Sigmoid colon (tissue), 7 donors: ENCODE measurements around the gene FAM120B. TPM values are rescaled to one million over a fixed set of nuclear protein-coding genes. Genes with fewer than 3 reads are reported as not detected.

Source experiments
- DNase-seq: peaks from one replicate; pipeline ENCODE4 v3.0.0-alpha.2; 2019
- H3K27ac ChIP-seq, 4 donors: fragments of 200-600 bp; sonication (generic); one replicate each; pipeline ENCODE4 v1.5.1; 2016 to 2019; ENCODE audit warnings: mild to moderate bottlenecking in 1 of 4
- H3K27me3 ChIP-seq, 3 donors: fragments of 200-600 bp; sonication (generic); one replicate each; pipeline ENCODE4 v1.5.1; 2019; ENCODE audit warnings: mild to moderate bottlenecking in 1 of 3
- H3K36me3 ChIP-seq, 4 donors: fragments of 200-600 bp; sonication (generic); one replicate each; pipeline ENCODE4 v1.5.1; 2016 to 2019
- H3K4me1 ChIP-seq, 4 donors: fragments of 200-600 bp; sonication (generic); one replicate each; pipeline ENCODE4 v1.5.1; 2017 to 2019
- H3K4me3 ChIP-seq, 4 donors: fragments of 200-600 bp; sonication (generic); one replicate each; pipeline ENCODE4 v1.5.1; 2017 to 2019; ENCODE audit warnings: mild to moderate bottlenecking in 2 of 4, moderate library complexity in 1 of 4
- H3K9me3 ChIP-seq, 4 donors: fragments of 200-600 bp in 3 of 4; sonication (generic) in 3 of 4; one replicate each; pipeline versions ENCODE4 v1.5.1 to v1.6.1; 2013 to 2019
- CTCF ChIP-seq, 4 experiments: fragments of 450-650 bp in 3 of 4; fragments of 200-600 bp in 1 of 4; IDR thresholded peaks; one replicate each; pipeline ENCODE4 v1.5.1; 2016 to 2019; ENCODE audit warnings: antibody characterized with exemption in 4 of 4, mild to moderate bottlenecking in 3 of 4, moderate library complexity in 2 of 4
- EP300 ChIP-seq, 4 donors: sonication (generic); formaldehyde crosslinking; IDR thresholded peaks; one replicate each; pipeline ENCODE4 v1.6.1; 2017; ENCODE audit warnings: antibody characterized with exemption in 4 of 4
- POLR2A ChIP-seq, 2 donors: fragments of 450-650 bp; IDR thresholded peaks; one replicate each; pipeline ENCODE4 v1.6.1; 2016; ENCODE audit warnings: antibody characterized with exemption in 2 of 2, mild to moderate bottlenecking in 2 of 2, moderate library complexity in 2 of 2
- POLR2AphosphoS5 ChIP-seq, 4 donors: sonication (generic); formaldehyde crosslinking; IDR thresholded peaks; one replicate each; pipeline ENCODE4 v1.6.1; 2017; ENCODE audit warnings: antibody characterized with exemption in 4 of 4
- WGBS, 2 donors: extraction: QIAGEN DNeasy Blood & Tissue Kit; methylation state at CpG; one replicate each; pipeline ENCODE4 v1.1.7; 2013; 5-methylcytosine and 5-hydroxymethylcytosine counted together
- intact Hi-C: fragments of 100-400 bp; cut with DNase I; formaldehyde crosslinking; loops from one replicate; pipeline ENCODE4 v1.15.1; 2023
- polyA plus RNA-seq, 3 donors: library from polyadenylated mRNA; stranded (reverse); fragments of 200-250 nt; gene quantifications; one replicate each; pipeline ENCODE4 v1.2.3, GENCODE V29; 2013
- total RNA-seq, 4 donors: library from RNA; depleted of rRNA; stranded (reverse); fragments of >200 nt; gene quantifications; one replicate each; pipeline ENCODE4 v1.1.0, GENCODE V29; 2016
- donor health status: healthy with polysubstance abuse.
- donor health status: Bipolar disorder and iron deficiency.
- donor health status: healthy.

FAM120B gene
- total RNA-seq (10 to 100 TPM; 29.6 to 55.0 (median 45.7) TPM), polyA plus RNA-seq (10 to 100 TPM in 1 of 3 donors, 1 to 10 TPM in 2; 5.5 to 12.1 (median 9.0) TPM)

GRCh38 chr6:170306324-170307079 lies at the start of gene FAM120B:
TSS of gene FAM120B (plus strand) at chr6:170306758. CDS start at chr6:170317391, 10,633 bp downstream.
- Histone ChIP-seq H3K4me3 (peak within 1 kb of the TSS; percentile 82 to 90 (median 88)), H3K27me3 (no peaks in the 10 kb centered on the region), H3K27ac (peak within 1 kb of the TSS; percentile 85 to 89 (median 86)), H3K4me1 (peaks cover 0 to 42% (median 28%) of the 10 kb centered on the region in 4 donors), H3K9me3 (no peaks in the 10 kb centered on the region), H3K36me3 (no peaks in the 10 kb centered on the region)
- TF ChIP-seq CTCF (IDR thresholded peaks at IDR 0.05) (no peak), EP300 (IDR thresholded peaks at IDR 0.05) (no peak), POLR2AphosphoS5 (IDR thresholded peaks at IDR 0.05) (peak; percentile 90 to 96 (median 94)), POLR2A (IDR thresholded peaks at IDR 0.05) (peak; percentile 51 to 76)
- intact Hi-C loops: loop anchor here (5.0 to 10.0 kb wide), 2 partner anchors 246 to 282 kb away; partner anchors contain the start of genes PSMB1 and TBP
- 0% methylated on average over 97 of the region's 97 CpGs for WGBS, 2 donors
- DNase-seq: peak; percentile 98

- no peaks in the 10 kb centered on the region for H3K4me1 ChIP-seq
- TF ChIP-seq CTCF (IDR thresholded peaks at IDR 0.05): no peak
- TF ChIP-seq POLR2A (IDR thresholded peaks at IDR 0.05): no peak
- no peak for TF ChIP-seq EP300 (IDR thresholded peaks at IDR 0.05)
- TF ChIP-seq POLR2AphosphoS5 (IDR thresholded peaks at IDR 0.05): no peak
- intact Hi-C loops: no loop called here
- 73 to 86% methylated on average over 4 of the region's 4 CpGs for WGBS, 2 donors
- no peaks in the 10 kb centered on the region for H3K9me3 ChIP-seq
- H3K36me3 ChIP-seq: no peaks in the 10 kb centered on the region
- DNase-seq: peak; percentile 12
- H3K27me3 ChIP-seq: peaks cover 0 to 7% (median under 1%) of the 10 kb centered on the region in 3 donors
- no peak overlapping the region for H3K4me3 ChIP-seq
- no peak overlapping the region for H3K27ac ChIP-seq
Measured at GRCh38 chr6:170257376-170257775, 49.2 kb upstream of the FAM120B start.

- TF ChIP-seq CTCF (IDR thresholded peaks at IDR 0.05) (no peak), EP300 (IDR thresholded peaks at IDR 0.05) (no peak), POLR2AphosphoS5 (IDR thresholded peaks at IDR 0.05) (no peak), POLR2A (IDR thresholded peaks at IDR 0.05) (no peak)
- H3K27me3 ChIP-seq: peaks cover 0 to 8% (median 3%) of the 10 kb centered on the region in 3 donors
- H3K27ac ChIP-seq: no peak overlapping the region
- intact Hi-C loops: no loop called here
- H3K4me3 ChIP-seq: no peak overlapping the region
- no peaks in the 10 kb centered on the region for H3K9me3 ChIP-seq
- DNase-seq: peak; percentile 60
- H3K4me1 ChIP-seq: no peaks in the 10 kb centered on the region
- no peaks in the 10 kb centered on the region for H3K36me3 ChIP-seq
- 78 to 84% methylated on average over 6 of the region's 6 CpGs for WGBS, 2 donors
Measured at GRCh38 chr6:170258407-170258806, 48.2 kb upstream of the FAM120B start.

- no peaks in the 10 kb centered on the region for H3K4me1 ChIP-seq
- intact Hi-C loops: no loop called here
- H3K27ac ChIP-seq: no peak overlapping the region
- 83% methylated on average over 5 of the region's 5 CpGs for WGBS, 2 donors
- TF ChIP-seq POLR2AphosphoS5 (IDR thresholded peaks at IDR 0.05): no peak
- no peak for TF ChIP-seq CTCF (IDR thresholded peaks at IDR 0.05)
- TF ChIP-seq POLR2A (IDR thresholded peaks at IDR 0.05): no peak
- TF ChIP-seq EP300 (IDR thresholded peaks at IDR 0.05): no peak
- H3K27me3 ChIP-seq: peaks cover 0 to 8% (median 3%) of the 10 kb centered on the region in 3 donors
- H3K9me3 ChIP-seq: no peaks in the 10 kb centered on the region
- DNase-seq: peak; percentile 35
- no peaks in the 10 kb centered on the region for H3K36me3 ChIP-seq
- no peak overlapping the region for H3K4me3 ChIP-seq
Measured at GRCh38 chr6:170259278-170259677, 47.3 kb upstream of the FAM120B start.
